ENCODE measurements around the gene HINT2.

Gene HINT2

GRCh38 chr9:35811381-35812024, 3.3 kb downstream of the HINT2 start:
- DNase-seq (ENCODE audit: low read depth in 2 of 2): no peak

GRCh38 chr9:35810122-35810521, 4.7 kb downstream of the HINT2 start:
- no peak for DNase-seq (ENCODE audit: low read depth in 2 of 2)

- DNase-seq (ENCODE audit: low read depth in 2 of 2): no peak
Measured at GRCh38 chr9:35808433-35808832, 6.4 kb downstream of the HINT2 start.

GRCh38 chr9:35806101-35806500, 8.7 kb downstream of the HINT2 start:
- no peak for DNase-seq (ENCODE audit: low read depth in 2 of 2)

- DNase-seq (ENCODE audit: low read depth in 2 of 2): no peak
Measured at GRCh38 chr9:35801328-35802128, 13.3 kb downstream of the HINT2 start.

- DNase-seq (ENCODE audit: low read depth in 2 of 2): no peak
Measured at GRCh38 chr9:35800530-35800929, 14.3 kb downstream of the HINT2 start.

- DNase-seq (ENCODE audit: low read depth in 2 of 2): peak in 1 of 2 donors; percentile 19
Measured at GRCh38 chr9:35798658-35799374, 16.0 kb downstream of the HINT2 start.

- no peak for DNase-seq (ENCODE audit: low read depth in 2 of 2)
Measured at GRCh38 chr9:35797311-35798109, 17.3 kb downstream of the HINT2 start.

GRCh38 chr9:35795695-35796094, 19.1 kb downstream of the HINT2 start:
- no peak for DNase-seq (ENCODE audit: low read depth in 2 of 2)

GRCh38 chr9:35793461-35793860, 21.4 kb downstream of the HINT2 start:
- no peak for DNase-seq (ENCODE audit: low read depth in 2 of 2)

GRCh38 chr9:35792826-35793225, 22.0 kb downstream of the HINT2 start:
- no peak for DNase-seq (ENCODE audit: low read depth in 2 of 2)

- DNase-seq (ENCODE audit: low read depth in 2 of 2): no peak
Measured at GRCh38 chr9:35792024-35792813, 22.6 kb downstream of the HINT2 start.

GRCh38 chr9:35791297-35791921, 23.4 kb downstream of the HINT2 start, which contains the start of gene NPR2:
Gene NPR2 (plus strand): TSS chr9:35791591. CDS start chr9:35792409, 818 bp downstream.
- DNase-seq (ENCODE audit: low read depth in 2 of 2): no peak

GRCh38 chr9:35790385-35791296, 24.2 kb downstream of the HINT2 start:
- DNase-seq (ENCODE audit: low read depth in 2 of 2): peak; percentile 13 to 46

- no peak for DNase-seq (ENCODE audit: low read depth in 2 of 2)
Measured at GRCh38 chr9:35790025-35790384, 24.8 kb downstream of the HINT2 start.

GRCh38 chr9:35789541-35789940, 25.3 kb downstream of the HINT2 start:
- no peak for DNase-seq (ENCODE audit: low read depth in 2 of 2)

- no peak for DNase-seq (ENCODE audit: low read depth in 2 of 2)
Measured at GRCh38 chr9:35783418-35783817, 31.4 kb downstream of the HINT2 start.

GRCh38 chr9:35781066-35781465, 33.8 kb downstream of the HINT2 start:
- no peak for DNase-seq (ENCODE audit: low read depth in 2 of 2)

- no peak for DNase-seq (ENCODE audit: low read depth in 2 of 2)
Measured at GRCh38 chr9:35778496-35778895, 36.3 kb downstream of the HINT2 start.

All from stimulated activated CD4-positive, alpha-beta T cell treated with anti-CD3 and anti-CD28 coated beads, Interleukin-1b, Interleukin-23, amount 100 ng/mL, for 4 hours (primary cell).